Rectal smooth muscle tissue (tissue), 1 donor: ENCODE data around the gene MME.

Source experiments
- H3K27ac ChIP-seq: one replicate; pipeline ENCODE4 v1.7.0; 2013; ENCODE audit warnings: low read depth, low read length, inconsistent platforms
- H3K27me3 ChIP-seq: one replicate; pipeline ENCODE4 v1.7.0; 2013; ENCODE audit warnings: low read length; ENCODE audit not compliant: control insufficient read depth, insufficient read depth
- H3K36me3 ChIP-seq: one replicate; pipeline ENCODE4 v1.7.0; 2013; ENCODE audit warnings: low read length; ENCODE audit not compliant: control insufficient read depth, insufficient read depth
- H3K4me1 ChIP-seq: one replicate; pipeline ENCODE4 v1.7.0; 2013; ENCODE audit warnings: low read length; ENCODE audit not compliant: control insufficient read depth, insufficient read depth
- H3K4me3 ChIP-seq: one replicate; pipeline ENCODE4 v1.7.0; 2013; ENCODE audit warnings: low read length
- H3K9ac ChIP-seq: one replicate; pipeline ENCODE4 v1.7.0; 2013; ENCODE audit warnings: low read length

The MME gene

GRCh38 chr3:155089495-155089894, 9.4 kb downstream of the MME start:
- Histone ChIP-seq H3K4me3 (no peak overlapping the region), H3K9ac (no peak overlapping the region), H3K4me1 (no peaks in the 10 kb centered on the region), H3K36me3 (no peaks in the 10 kb centered on the region), H3K27ac (no peak overlapping the region), H3K27me3 (no peaks in the 10 kb centered on the region)

GRCh38 chr3:155093261-155093660, 13.1 kb downstream of the MME start:
- no peaks in the 10 kb centered on the region for H3K27me3 ChIP-seq
- H3K27ac ChIP-seq = no peak overlapping the region
- H3K4me1 ChIP-seq = no peaks in the 10 kb centered on the region
- no peaks in the 10 kb centered on the region for H3K36me3 ChIP-seq
- H3K9ac ChIP-seq = no peak overlapping the region
- no peak overlapping the region for H3K4me3 ChIP-seq

GRCh38 chr3:155096303-155097008, 16.3 kb downstream of the MME start:
- Histone ChIP-seq H3K4me3 (no peak overlapping the region), H3K36me3 (no peaks in the 10 kb centered on the region), H3K9ac (no peak overlapping the region), H3K27ac (no peak overlapping the region), H3K4me1 (no peaks in the 10 kb centered on the region), H3K27me3 (no peaks in the 10 kb centered on the region)

GRCh38 chr3:155097009-155097349, 16.9 kb downstream of the MME start:
- Histone ChIP-seq H3K27me3 (no peaks in the 10 kb centered on the region), H3K27ac (no peak overlapping the region), H3K4me3 (no peak overlapping the region), H3K9ac (no peak overlapping the region), H3K36me3 (no peaks in the 10 kb centered on the region), H3K4me1 (no peaks in the 10 kb centered on the region)

GRCh38 chr3:155101398-155101797, 21.3 kb downstream of the MME start:
- Histone ChIP-seq H3K9ac (no peak overlapping the region), H3K36me3 (no peaks in the 10 kb centered on the region), H3K27ac (no peak overlapping the region)

GRCh38 chr3:155102329-155102728, 22.2 kb downstream of the MME start:
- Histone ChIP-seq H3K9ac (no peak overlapping the region), H3K36me3 (no peaks in the 10 kb centered on the region), H3K27me3 (no peaks in the 10 kb centered on the region), H3K4me1 (no peaks in the 10 kb centered on the region), H3K4me3 (no peak overlapping the region), H3K27ac (no peak overlapping the region)

More at GRCh38 chr3:155101398-155101797, 21.3 kb downstream of the MME start:
- Histone ChIP-seq H3K27me3 (no peaks in the 10 kb centered on the region), H3K4me1 (no peaks in the 10 kb centered on the region), H3K4me3 (no peak overlapping the region)

GRCh38 chr3:155103686-155104085, 23.6 kb downstream of the MME start:
- Histone ChIP-seq H3K4me3 (no peak overlapping the region), H3K27me3 (no peaks in the 10 kb centered on the region), H3K27ac (no peak overlapping the region), H3K4me1 (no peaks in the 10 kb centered on the region), H3K9ac (no peak overlapping the region), H3K36me3 (no peaks in the 10 kb centered on the region)

- no peak overlapping the region for H3K4me3 ChIP-seq
- H3K27ac ChIP-seq = no peak overlapping the region
Observed at GRCh38 chr3:155106119-155106518, 26.0 kb downstream of the MME start.

GRCh38 chr3:155110022-155110421, 29.9 kb downstream of the MME start:
- no peak overlapping the region for H3K4me3 ChIP-seq

More at GRCh38 chr3:155106119-155106518, 26.0 kb downstream of the MME start:
- Histone ChIP-seq H3K36me3 (no peaks in the 10 kb centered on the region), H3K4me1 (no peaks in the 10 kb centered on the region), H3K27me3 (no peaks in the 10 kb centered on the region), H3K9ac (no peak overlapping the region)

GRCh38 chr3:155110996-155111901, 31.1 kb downstream of the MME start:
- no peaks in the 10 kb centered on the region for H3K4me1 ChIP-seq
- no peak overlapping the region for H3K27ac ChIP-seq
- no peak overlapping the region for H3K9ac ChIP-seq

More at GRCh38 chr3:155110022-155110421, 29.9 kb downstream of the MME start:
- H3K9ac ChIP-seq = no peak overlapping the region
- H3K4me1 ChIP-seq = no peaks in the 10 kb centered on the region
- H3K27ac ChIP-seq = no peak overlapping the region
- no peaks in the 10 kb centered on the region for H3K36me3 ChIP-seq
- no peaks in the 10 kb centered on the region for H3K27me3 ChIP-seq

GRCh38 chr3:155111971-155112370, 31.9 kb downstream of the MME start:
- no peaks in the 10 kb centered on the region for H3K36me3 ChIP-seq
- H3K4me1 ChIP-seq = no peaks in the 10 kb centered on the region
- no peaks in the 10 kb centered on the region for H3K27me3 ChIP-seq
- H3K27ac ChIP-seq = no peak overlapping the region
- no peak overlapping the region for H3K4me3 ChIP-seq
- no peak overlapping the region for H3K9ac ChIP-seq

More at GRCh38 chr3:155110996-155111901, 31.1 kb downstream of the MME start:
- Histone ChIP-seq H3K36me3 (no peaks in the 10 kb centered on the region), H3K4me3 (no peak overlapping the region), H3K27me3 (no peaks in the 10 kb centered on the region)

GRCh38 chr3:155112661-155113389, 32.7 kb downstream of the MME start:
- Histone ChIP-seq H3K9ac (no peak overlapping the region), H3K27me3 (no peaks in the 10 kb centered on the region), H3K4me1 (no peaks in the 10 kb centered on the region), H3K27ac (no peak overlapping the region), H3K36me3 (no peaks in the 10 kb centered on the region), H3K4me3 (no peak overlapping the region)
